SJCRH30 (cell line): ENCODE data around the gene CDH4. TPM values are rescaled to one million over a fixed set of nuclear protein-coding genes. Genes with fewer than 3 reads are reported as not detected.

Experiments
- DNase-seq, 2 experiments: peaks; one replicate each; pipeline ENCODE4 v3.0.0-alpha.2; 2015 to 2020
- H3K27ac ChIP-seq: fragments of 250-450 bp; sonication (Bioruptor Pico); 2 replicates; pipeline ENCODE4 v1.5.1; 2020; ENCODE audit warnings: mild to moderate bottlenecking, moderate library complexity
- H3K27me3 ChIP-seq: fragments of 250-450 bp; sonication (Bioruptor Pico); 2 replicates; pipeline ENCODE4 v1.5.1; 2020; ENCODE audit warnings: mild to moderate bottlenecking, moderate library complexity
- H3K36me3 ChIP-seq: fragments of 250-450 bp; sonication (Bioruptor Pico); 2 replicates; pipeline ENCODE4 v1.5.1; 2020; ENCODE audit warnings: mild to moderate bottlenecking, moderate library complexity
- H3K4me1 ChIP-seq: fragments of 250-450 bp; sonication (Bioruptor Pico); 2 replicates; pipeline ENCODE4 v1.5.1; 2020; ENCODE audit warnings: mild to moderate bottlenecking, moderate library complexity
- H3K4me3 ChIP-seq: fragments of 250-450 bp; sonication (Bioruptor Pico); 2 replicates; pipeline ENCODE4 v1.5.1; 2020; ENCODE audit warnings: mild to moderate bottlenecking, moderate library complexity
- H3K9me3 ChIP-seq: fragments of 250-450 bp; sonication (Bioruptor Pico); replicated peaks from 2 replicates; pipeline ENCODE4 v1.5.1; 2020; ENCODE audit warnings: mild to moderate bottlenecking, moderate library complexity
- total RNA-seq: library from RNA; depleted of rRNA; stranded (reverse); fragments of >200 nt; shearing (Covaris generic); gene quantifications from 2 replicates; pipeline ENCODE4 v1.2.3, GENCODE V29; 2014

CDH4 gene
- total RNA-seq, 1 experiment from 2014 or later: 0.06 TPM

DNA sequence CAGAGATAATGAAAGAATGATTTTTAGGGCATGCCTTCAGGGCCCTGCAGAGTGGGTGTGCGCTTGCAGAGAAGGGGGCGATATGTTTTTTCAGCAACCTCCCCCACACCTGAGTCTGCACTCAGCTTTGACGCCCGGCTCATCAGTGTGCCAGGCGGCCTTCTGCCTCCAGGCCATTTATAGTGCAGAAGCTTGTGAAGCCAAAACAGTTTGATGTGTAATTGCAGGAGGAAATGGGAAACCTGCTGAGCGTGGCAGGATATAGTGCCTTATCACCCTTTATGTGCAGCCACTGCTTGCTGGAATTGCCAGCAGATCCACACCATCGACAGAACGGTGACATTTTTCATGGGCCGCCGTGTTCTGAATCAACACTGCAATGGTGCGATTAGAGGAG is 178.2 kb downstream of the CDH4 start:
- Histone ChIP-seq H3K4me1 (no peaks in the 10 kb centered on the region), H3K9me3 (no peaks in the 10 kb centered on the region), H3K27me3 (peaks cover 13% of the 10 kb centered on the region), H3K4me3 (no peak overlapping the region), H3K27ac (no peak overlapping the region), H3K36me3 (no peaks in the 10 kb centered on the region)
- DNase-seq: no peak

DNA sequence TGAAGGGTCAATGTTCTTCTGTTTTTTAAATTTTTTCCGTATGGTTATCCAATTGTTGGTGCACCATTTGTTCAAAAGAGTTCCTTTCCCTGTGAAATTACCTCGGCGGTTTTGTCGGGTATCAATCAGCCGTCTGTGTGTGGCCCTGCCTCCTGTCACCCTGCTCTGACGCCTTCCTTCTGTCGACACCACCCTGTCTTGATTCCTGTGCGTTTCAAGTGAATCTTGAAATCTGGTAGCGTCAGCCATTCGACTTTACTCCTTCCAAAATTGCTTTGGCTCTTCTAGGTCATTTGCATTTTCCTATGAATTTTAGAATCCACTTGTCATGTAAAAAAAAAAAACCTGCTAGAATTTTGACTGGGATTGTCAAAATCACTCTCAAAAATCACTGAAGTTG is 181.1 kb downstream of the CDH4 start:
- Histone ChIP-seq H3K9me3 (no peaks in the 10 kb centered on the region), H3K27me3 (peaks cover 10% of the 10 kb centered on the region), H3K4me3 (no peak overlapping the region), H3K4me1 (peaks cover 4% of the 10 kb centered on the region; the same call in 1 of the 2 replicates), H3K36me3 (no peaks in the 10 kb centered on the region), H3K27ac (no peak overlapping the region)
- no peak for DNase-seq

DNA sequence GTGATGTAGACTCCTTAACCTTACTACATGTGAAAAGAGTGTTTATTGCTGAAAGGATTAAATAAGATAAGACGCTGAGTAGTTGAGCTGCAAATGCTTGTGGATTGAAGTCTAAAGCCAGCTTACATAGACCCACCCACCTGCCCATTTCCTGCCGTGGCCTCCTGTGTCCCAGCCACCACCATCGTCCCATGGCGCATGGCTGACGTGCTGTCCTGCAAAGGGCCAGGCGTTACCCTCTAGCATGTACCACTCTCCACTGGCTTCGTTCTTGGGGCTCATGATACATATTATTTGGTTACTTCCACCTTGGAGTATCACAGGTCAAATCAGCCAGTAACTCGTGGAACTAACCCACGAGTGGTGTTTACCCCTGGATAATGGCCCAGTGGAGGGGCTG is 181.8 kb downstream of the CDH4 start:
- Histone ChIP-seq H3K4me1 (peaks cover 4% of the 10 kb centered on the region; the same call in 1 of the 2 replicates), H3K27me3 (peaks cover 10% of the 10 kb centered on the region), H3K36me3 (no peaks in the 10 kb centered on the region), H3K9me3 (no peaks in the 10 kb centered on the region), H3K27ac (no peak overlapping the region), H3K4me3 (no peak overlapping the region)
- no peak for DNase-seq

DNA sequence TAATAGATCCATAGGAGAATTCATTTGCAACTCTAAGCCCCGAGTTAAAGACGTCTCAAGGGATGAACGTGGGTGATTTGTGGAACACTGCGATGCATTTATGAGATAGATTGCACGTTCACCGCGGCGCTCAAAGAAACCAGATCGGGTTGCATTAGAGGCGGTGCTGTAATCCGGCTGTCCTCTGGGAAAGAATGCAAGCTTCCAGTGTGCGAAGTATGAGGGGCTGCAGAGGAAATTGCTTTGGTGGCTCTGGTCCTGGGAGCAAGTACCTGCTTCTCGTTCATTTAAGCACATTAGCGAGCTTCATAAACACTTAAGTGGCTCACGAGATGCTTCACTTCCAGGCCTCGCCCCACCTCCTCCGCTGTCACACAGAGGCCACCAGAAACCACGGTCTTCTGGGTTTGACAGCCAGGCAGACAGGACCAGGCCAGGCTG is 182.3 kb downstream of the CDH4 start:
- peaks cover 10% of the 10 kb centered on the region for H3K27me3 ChIP-seq
- no peaks in the 10 kb centered on the region for H3K9me3 ChIP-seq
- H3K36me3 ChIP-seq: no peaks in the 10 kb centered on the region
- H3K4me3 ChIP-seq: no peak overlapping the region
- H3K4me1 ChIP-seq: peaks cover 4% of the 10 kb centered on the region; the same call in 1 of the 2 replicates
- H3K27ac ChIP-seq: no peak overlapping the region
- DNase-seq: peak in 1 of 2 experiments; percentile 28

DNA sequence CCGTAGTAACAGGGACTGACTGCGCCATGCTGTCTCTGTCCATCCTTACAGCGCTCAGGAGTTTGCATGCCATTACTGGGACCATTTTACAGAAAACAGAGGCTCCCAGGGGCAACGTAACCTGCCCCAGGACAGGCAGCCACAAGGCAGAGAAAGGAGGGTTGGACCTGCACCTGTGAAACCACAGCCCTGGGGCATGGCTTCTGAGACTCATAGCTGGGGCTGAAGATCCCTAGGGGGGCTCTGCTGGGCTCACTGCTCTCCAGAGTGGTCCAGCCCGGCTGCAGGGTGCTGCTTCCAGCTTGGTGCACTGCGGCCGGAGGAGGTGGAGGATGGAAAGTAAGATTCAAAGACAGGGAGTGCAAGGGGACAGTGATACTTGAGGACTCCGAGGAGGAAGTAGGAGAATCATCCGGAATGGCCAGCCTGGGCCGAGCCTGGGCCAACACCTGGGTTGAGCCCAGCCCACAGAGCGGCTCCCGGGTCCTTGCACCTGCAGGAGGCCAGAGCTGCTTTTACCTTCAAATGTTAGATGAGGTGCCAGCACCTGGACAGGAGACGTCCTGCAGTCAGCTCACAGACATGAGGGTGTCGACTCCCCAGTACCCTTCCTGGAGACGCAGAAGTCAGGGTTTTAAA is 183.2 kb downstream of the CDH4 start:
- peaks cover 4% of the 10 kb centered on the region; the same call in 1 of the 2 replicates for H3K4me1 ChIP-seq
- no peak for DNase-seq
- H3K36me3 ChIP-seq: no peaks in the 10 kb centered on the region
- H3K27ac ChIP-seq: no peak overlapping the region
- H3K27me3 ChIP-seq: peaks cover 13% of the 10 kb centered on the region
- no peaks in the 10 kb centered on the region for H3K9me3 ChIP-seq
- no peak overlapping the region for H3K4me3 ChIP-seq

DNA sequence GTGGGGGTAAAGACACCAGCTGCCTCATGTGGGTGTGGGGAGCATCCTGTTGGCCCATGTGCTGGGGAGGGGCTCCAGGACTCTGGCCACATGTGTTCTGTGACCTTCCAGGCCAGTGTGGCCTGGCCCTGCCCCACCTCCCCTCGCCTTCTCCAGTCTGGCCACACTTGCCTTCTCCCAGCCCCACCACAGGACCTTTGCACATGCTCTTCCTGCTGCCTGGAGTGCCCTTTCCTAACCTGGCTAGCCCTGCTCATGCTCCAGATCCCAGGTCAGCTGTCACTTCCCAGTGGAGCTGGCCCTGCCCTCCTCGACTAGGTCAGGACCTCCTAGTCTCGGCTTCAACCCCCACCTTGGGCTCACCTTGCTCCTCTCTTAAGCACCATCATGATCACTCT is 183.8 kb downstream of the CDH4 start:
- no peak for DNase-seq
- H3K4me3 ChIP-seq: no peak overlapping the region
- peaks cover 4% of the 10 kb centered on the region; the same call in 1 of the 2 replicates for H3K4me1 ChIP-seq
- no peaks in the 10 kb centered on the region for H3K36me3 ChIP-seq
- H3K27ac ChIP-seq: no peak overlapping the region
- no peaks in the 10 kb centered on the region for H3K9me3 ChIP-seq
- H3K27me3 ChIP-seq: peaks cover 13% of the 10 kb centered on the region

DNA sequence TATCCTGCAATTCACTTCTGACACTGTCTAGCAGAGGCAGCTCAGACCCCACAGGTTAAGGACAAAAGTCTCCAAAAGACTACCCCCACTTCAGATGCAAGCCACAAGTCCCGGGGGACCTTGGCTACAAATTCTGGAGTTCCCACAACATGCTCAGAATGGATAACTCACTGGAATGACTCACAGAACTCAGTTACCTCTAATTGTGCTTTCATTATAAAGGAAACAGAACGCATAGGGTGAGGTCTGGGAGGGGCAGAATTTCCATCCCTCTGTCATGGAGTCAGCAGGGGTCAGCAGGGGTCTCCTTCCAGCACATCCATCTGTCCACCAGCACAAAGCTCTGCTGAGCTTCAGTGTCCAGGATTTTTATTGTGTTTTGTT is 184.2 kb downstream of the CDH4 start:
- H3K27ac ChIP-seq: no peak overlapping the region
- no peak overlapping the region for H3K4me3 ChIP-seq
- H3K9me3 ChIP-seq: no peaks in the 10 kb centered on the region
- peaks cover 4% of the 10 kb centered on the region; the same call in 1 of the 2 replicates for H3K4me1 ChIP-seq
- peaks cover 15% of the 10 kb centered on the region for H3K27me3 ChIP-seq
- H3K36me3 ChIP-seq: no peaks in the 10 kb centered on the region
- no peak for DNase-seq

DNA sequence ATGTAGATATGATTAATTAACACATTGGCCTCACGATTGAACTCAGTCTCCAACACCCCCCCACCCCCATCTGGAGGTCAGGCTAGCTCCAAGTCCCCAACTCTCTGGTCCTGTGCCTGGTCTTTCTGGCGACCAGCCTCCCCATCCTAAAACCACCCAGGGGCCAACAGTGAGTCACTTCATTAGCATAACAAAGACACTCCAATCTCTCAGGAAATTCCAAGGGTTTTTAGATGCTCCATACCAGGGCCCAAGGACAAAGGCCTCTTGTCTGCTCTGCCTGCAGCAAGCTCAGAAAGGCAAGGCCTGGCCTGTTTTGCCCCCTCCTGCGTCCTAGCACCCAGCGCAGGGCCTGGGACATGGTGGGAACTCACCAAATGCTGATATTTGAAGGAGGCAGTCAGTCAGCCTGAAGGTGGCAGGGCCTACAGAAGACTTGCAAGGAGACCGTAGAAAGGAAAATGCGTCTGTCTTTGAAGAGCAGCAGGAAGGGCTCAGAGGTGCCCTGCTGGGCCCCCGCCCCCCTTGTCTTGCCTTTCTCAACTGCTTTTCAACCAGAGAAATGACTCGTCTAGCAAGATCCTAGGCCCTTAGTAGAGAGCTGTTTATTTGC is 184.7 kb downstream of the CDH4 start:
- Histone ChIP-seq H3K27ac (no peak overlapping the region), H3K4me3 (no peak overlapping the region)
- peak; percentile 17 to 36 for DNase-seq

DNA sequence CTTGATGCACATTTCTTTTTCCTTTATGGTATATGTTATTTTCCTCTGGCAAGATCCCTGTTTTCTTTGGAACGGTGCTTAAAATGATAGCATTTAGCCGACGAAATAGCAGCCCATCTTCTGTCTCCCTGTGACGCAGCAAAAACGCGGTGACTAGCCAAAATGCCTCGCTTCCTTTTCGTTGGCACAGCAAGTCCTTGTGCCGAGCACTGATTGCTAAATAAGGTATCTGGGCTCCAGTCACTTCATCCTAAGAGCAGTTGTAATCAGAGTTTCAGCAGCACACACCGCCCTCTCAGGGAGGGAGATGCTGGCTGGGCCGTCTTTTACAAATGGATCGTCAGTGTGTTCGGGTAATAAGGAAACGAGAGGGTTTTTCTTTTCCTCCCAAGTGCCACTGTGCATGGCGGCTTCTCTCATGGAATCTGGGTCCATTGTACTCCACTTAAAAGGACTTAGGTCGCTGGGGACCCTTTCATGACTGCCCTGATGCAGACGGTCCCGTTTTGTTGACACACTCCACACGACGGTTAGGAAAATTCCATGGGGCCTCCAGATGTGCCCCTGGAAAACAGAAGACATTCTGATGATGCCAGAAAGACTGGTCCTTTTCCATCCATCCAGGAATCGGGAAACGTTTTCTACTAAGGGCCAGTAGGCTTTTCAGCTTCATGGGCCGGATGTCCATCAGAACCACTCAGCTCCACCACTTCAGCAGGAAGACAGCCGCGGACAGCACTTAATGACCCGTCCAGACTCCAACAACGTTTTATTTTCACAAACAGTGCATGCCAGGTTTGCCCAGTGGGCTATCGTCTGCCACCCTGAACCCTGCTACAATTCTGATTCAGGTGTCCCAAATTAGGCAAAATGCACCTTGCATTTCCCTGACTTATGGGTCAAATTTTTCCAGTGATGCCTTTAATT is 185.5 kb downstream of the CDH4 start:
- H3K4me3 ChIP-seq: no peak overlapping the region
- DNase-seq: no peak
- no peaks in the 10 kb centered on the region for H3K9me3 ChIP-seq
- peaks cover 4% of the 10 kb centered on the region; the same call in 1 of the 2 replicates for H3K4me1 ChIP-seq
- H3K36me3 ChIP-seq: no peaks in the 10 kb centered on the region
- no peak overlapping the region for H3K27ac ChIP-seq
- peaks cover 15% of the 10 kb centered on the region for H3K27me3 ChIP-seq

More for the DNA sequence above, 184.7 kb downstream of the CDH4 start:
- peaks cover 4% of the 10 kb centered on the region; the same call in 1 of the 2 replicates for H3K4me1 ChIP-seq
- no peaks in the 10 kb centered on the region for H3K36me3 ChIP-seq
- H3K27me3 ChIP-seq: peaks cover 15% of the 10 kb centered on the region
- no peaks in the 10 kb centered on the region for H3K9me3 ChIP-seq

DNA sequence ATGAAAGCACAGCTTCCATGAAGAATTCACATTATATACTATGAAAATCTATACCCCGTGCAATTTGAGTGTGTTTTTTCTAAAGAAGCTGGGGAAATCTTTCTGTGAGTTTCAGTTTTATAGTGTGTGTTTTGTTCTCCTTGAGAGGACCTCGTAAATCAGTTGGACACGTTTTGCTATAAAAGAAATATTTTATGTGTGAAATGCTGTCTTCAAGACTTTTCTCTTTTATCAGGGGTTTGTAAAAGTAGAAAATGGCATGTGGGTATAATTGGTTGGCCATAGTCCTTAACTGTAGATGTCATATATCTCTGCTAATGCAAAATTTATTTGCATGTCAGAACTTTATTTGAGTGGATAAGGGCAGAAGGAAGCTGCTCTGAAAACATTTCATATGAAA is 186.2 kb downstream of the CDH4 start:
- peaks cover 4% of the 10 kb centered on the region; the same call in 1 of the 2 replicates for H3K4me1 ChIP-seq
- no peak overlapping the region for H3K4me3 ChIP-seq
- DNase-seq: no peak
- H3K9me3 ChIP-seq: no peaks in the 10 kb centered on the region
- H3K27me3 ChIP-seq: peaks cover 15% of the 10 kb centered on the region
- no peaks in the 10 kb centered on the region for H3K36me3 ChIP-seq
- no peak overlapping the region for H3K27ac ChIP-seq

DNA sequence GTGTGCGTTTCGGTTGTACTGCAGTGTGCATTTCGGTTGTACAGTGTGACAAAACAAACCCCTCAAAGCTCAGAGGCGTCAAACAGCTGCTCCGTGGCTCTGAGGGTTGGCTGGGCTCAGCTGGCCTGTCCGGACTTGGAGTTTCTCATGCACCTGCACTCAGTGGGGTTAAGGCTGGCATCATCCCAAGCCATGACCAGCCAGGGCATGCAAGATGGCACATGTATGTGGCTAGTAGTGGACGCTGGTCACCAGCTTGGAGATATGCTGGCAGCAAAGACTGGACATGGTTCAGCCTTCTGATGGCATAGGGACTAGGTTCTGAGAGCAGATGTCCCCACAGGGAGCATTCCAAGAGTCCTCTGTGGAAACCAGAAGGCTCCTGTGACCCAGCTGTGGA is 187.2 kb downstream of the CDH4 start:
- H3K4me1 ChIP-seq: peaks cover 4% of the 10 kb centered on the region; the same call in 1 of the 2 replicates
- no peaks in the 10 kb centered on the region for H3K36me3 ChIP-seq
- H3K27me3 ChIP-seq: peaks cover 15% of the 10 kb centered on the region
- no peak overlapping the region for H3K27ac ChIP-seq
- H3K9me3 ChIP-seq: no peaks in the 10 kb centered on the region
- no peak for DNase-seq
- no peak overlapping the region for H3K4me3 ChIP-seq

DNA sequence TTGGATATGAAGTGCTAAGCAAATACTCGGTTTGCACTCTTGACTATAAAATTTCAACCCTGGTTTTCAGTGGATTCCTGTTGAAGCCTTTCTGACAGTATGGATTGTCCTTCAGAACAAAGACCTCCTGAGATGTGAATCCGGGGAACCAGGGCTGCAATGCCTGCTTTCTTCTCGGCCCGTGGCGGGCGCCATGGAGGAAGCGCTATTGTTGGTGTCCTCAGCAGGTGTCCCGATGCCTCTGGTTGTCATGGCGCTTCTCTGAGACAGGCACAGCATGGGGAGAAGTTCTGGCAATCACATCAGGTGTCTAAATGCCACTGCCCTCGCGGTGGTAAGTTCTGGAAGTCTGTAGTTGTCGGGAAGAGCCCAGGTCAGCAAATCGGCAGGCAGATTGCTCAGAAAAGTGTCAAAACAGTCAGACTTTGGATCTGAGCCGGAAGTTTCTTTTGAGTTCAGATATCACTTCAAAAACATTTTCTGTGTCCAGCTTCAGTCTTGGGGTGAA is 188.5 kb downstream of the CDH4 start:
- H3K4me1 ChIP-seq: peaks cover 4% of the 10 kb centered on the region; the same call in 1 of the 2 replicates

DNA sequence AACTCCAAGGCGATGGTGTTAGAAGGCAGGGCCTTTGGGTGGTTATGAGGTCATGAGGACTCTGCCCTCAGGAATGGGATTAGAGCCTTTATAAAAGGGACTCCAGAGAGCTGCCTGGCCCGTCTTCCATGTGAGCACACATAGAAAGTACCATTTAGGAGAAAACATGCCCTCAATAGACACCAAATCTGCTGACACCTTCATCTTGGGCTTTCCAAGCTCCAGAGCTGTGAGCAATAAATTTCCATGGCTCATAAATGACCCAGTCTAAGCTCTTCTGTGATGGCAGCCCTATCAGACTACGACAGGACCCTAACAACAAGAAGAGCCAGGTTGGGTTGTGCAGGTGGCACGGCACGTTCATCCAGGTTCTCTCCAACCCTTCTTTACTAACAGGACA is 189.5 kb downstream of the CDH4 start:
- H3K27me3 ChIP-seq: peaks cover 5% of the 10 kb centered on the region; the same call in 1 of the 2 replicates
- peaks cover 4% of the 10 kb centered on the region; the same call in 1 of the 2 replicates for H3K4me1 ChIP-seq
- H3K9me3 ChIP-seq: no peaks in the 10 kb centered on the region
- no peak for DNase-seq
- H3K27ac ChIP-seq: no peak overlapping the region
- H3K4me3 ChIP-seq: no peak overlapping the region
- H3K36me3 ChIP-seq: no peaks in the 10 kb centered on the region

More for the DNA sequence above, 188.5 kb downstream of the CDH4 start:
- Histone ChIP-seq H3K27ac (no peak overlapping the region), H3K27me3 (peaks cover 5% of the 10 kb centered on the region; the same call in 1 of the 2 replicates), H3K36me3 (no peaks in the 10 kb centered on the region), H3K4me3 (no peak overlapping the region), H3K9me3 (no peaks in the 10 kb centered on the region)
- no peak for DNase-seq

DNA sequence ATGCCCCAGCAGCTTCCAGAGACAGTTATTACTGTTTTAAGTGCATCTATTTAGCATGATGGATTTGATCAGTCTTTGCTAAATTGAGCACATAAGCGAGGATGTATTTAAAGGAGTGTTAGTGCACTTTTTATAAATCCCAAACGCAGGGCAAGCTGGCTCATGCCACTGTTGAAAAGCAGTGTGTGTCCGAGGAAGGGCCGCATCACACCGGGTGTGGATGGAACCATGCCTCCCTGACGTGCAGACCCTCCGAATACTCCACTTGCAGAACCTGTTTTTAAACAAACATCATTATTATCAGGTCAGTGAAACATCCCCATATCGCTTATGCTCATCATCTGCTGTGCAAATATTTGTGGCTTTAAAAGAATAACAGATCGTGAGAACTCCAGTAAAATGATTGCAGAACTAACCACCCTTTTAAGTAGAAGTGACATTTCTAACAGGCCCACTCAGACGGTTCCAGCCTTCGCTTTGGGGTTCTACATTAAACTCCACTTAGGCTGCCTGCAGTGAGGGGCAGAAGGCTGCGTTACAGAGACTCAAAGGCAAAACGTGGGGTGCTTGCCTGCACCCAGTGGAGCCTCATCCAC is 190.1 kb downstream of the CDH4 start:
- peaks cover 5% of the 10 kb centered on the region; the same call in 1 of the 2 replicates for H3K27me3 ChIP-seq
- H3K4me3 ChIP-seq: no peak overlapping the region
- no peaks in the 10 kb centered on the region for H3K36me3 ChIP-seq
- H3K9me3 ChIP-seq: no peaks in the 10 kb centered on the region
- H3K27ac ChIP-seq: no peak overlapping the region
- no peak for DNase-seq
- H3K4me1 ChIP-seq: no peaks in the 10 kb centered on the region
